DMS53 treated with DMSO at 0.1 percent for 48 hours (cell line): ENCODE data around the gene VCPKMT.

Experiments used
- DNase-seq: peaks from one replicate; lab custom pipeline; 2025; ENCODE audit not compliant: unreplicated experiment; lab: John Stamatoyannopoulos, UW

Gene VCPKMT

GRCh38 chr14:50068496-50068895 is 47.9 kb downstream of the VCPKMT start:
- DNase-seq = no peak

GRCh38 chr14:50067723-50068495 is 48.5 kb downstream of the VCPKMT start:
- peak; percentile 7 for DNase-seq

GRCh38 chr14:50065583-50065982 is 50.8 kb downstream of the VCPKMT start:
- no peak for DNase-seq

DNA sequence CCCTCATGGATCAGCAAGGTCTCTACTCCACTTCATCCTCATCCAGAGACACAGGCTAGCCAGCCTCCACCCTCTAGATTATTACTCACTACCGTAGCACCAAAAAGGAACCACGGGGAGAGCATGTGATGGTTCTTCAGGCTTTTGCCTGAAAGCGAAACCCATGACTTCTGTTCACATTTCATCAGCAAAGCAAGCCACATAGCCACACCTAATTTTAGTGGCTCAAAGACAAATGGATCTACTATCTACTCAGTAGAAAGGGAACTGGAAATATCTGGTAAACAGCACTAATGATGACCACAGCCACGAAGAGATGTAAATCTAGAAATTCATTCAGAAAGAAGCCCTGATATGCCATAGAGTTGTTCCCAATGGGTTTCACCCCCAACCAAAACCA is 51.4 kb downstream of the VCPKMT start:
- DNase-seq = no peak

DNA sequence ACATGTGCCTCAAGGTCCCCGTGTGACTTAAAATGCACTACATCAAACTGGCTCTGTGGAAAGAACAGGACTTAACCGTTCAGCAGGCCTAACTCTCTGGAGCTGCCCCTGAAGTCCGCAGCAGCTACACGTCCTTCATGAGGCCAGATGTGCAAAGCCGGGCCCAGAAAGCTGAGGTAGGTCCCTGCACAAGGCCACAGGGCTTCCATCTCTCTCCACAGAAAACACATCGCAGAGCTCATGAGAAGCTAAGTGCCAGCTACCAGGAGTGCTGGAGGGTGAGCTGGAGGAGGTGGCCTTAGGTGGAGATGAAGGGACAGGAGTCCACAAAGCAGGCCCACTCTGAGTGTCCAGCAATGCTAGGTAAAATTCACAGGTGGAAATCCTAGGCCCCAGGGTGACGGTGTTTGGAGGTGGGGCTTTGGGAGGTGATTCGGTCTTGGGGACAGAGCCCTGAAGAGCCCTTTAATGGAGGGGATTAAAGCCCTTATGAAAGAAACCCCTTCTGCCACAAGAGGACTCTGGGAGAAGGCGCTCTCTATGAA is 52.4 kb downstream of the VCPKMT start:
- DNase-seq = no peak

DNA sequence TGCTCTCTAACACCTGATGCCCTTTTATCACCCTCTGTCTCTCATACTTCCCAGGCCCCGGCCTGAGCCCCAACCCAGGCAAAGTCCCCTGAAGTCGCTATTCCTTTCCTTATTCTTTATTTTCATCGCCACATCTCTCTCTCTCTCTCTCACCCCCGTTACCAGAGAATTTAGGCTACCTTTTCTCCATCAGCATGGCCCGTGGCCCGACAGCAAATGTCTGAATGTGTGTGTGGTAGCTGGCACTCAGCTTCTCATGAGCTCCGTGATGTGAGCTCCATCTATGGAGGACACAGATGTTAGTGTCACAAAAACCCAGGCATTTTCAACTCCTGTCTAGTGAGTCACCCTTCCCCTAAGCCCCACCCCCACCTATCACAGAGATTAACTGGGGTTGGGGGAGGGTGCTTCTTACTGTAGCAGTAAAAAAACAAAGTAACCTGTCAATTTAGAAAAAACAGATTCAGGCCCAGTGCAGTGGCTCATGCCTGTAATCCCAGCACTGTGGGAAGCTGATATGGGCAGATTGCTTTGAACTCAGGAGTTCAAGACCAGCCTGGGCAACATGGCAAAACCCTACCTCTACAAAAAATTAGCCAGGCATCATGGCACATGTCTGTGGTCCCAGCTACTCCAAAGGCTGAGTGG is 53.8 kb downstream of the VCPKMT start:
- no peak for DNase-seq

DNA sequence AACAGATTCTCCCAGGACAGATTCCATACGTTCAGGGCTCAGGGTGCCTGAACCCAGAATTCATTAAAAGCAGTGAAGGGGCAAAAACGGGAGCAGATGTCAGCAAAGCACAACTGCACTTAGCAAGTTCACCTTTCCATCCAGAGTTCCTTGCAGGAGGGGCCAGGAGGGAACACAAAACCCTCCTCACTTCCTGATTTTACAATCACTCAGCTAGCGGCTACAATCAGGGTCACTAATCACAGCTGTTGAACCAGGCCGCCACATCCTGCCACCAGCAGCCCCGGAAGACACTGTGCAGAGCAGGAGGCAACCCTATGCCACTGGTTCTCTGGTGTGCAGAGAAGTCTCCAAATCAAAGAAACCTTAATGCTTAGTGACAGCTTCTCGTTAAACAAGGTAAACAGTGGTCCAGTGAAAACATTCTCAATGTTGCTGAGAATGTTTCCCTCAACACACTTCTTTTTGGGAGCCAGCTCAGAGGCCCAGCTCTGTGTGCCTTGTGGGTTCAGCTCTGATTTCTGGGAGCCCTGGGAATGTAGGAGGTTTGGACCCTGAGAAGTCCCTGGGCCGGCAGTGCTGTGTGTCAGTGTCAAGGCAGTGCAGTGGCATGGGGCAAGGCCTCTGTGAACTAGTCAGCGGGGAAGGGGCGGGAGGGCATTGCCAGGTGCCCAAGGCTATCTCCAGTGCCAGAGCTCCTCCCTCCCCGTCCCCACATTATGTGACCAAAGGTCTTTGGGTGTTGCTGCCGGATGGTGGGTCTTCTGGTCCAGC is 54.5 kb downstream of the VCPKMT start:
- no peak for DNase-seq

GRCh38 chr14:50060871-50061663 is 55.3 kb downstream of the VCPKMT start:
- no peak for DNase-seq

DNA sequence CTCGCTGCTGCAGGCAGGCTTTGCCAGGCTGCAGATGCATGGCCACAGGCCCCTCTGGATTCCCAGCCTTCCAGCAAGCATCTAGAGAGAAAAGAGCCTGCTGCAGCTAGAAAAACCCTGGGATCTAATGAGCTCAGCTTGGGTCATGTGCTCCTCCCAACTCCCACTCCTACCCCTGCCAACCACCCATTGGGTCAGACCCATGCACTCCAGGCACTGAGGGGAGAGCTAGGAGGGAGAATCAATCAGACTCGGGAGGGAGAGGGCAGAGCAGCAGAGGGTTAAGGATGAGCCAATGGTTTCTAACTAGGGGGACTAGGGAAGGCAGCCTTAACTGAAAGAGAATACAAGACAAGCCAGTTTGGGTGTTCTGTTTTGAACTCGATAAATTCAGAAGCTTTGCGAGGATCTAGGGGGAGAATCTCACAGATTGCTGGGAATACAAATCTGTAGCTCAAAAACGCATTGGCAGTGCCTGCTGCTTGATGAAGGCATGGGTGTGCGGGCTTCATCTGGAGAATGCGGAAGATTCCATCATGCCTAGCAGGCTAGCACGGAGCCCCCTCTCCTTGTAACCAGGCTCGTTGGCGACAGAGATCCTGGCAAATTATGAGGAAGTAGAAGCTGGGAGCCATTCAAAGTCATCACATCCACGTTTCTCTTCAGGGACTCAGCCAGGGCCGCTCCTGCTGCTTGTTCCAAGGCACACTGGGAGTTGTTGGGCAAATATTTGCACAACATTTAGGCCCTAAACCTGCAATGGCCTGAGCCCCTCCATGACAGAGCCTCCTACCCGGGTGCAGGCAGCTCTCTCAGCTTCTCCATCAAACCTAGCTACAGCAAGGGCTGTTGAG is 56.4 kb downstream of the VCPKMT start:
- DNase-seq = no peak
